ENCODE results near the gene DOLPP1. TPM values are rescaled to one million over a fixed set of nuclear protein-coding genes. Genes with fewer than 3 reads are reported as not detected.

The DOLPP1 gene
- total and polyA plus RNA-seq, 2 experiments from 2014 or later = 11.6 to 12.8 TPM

DNA sequence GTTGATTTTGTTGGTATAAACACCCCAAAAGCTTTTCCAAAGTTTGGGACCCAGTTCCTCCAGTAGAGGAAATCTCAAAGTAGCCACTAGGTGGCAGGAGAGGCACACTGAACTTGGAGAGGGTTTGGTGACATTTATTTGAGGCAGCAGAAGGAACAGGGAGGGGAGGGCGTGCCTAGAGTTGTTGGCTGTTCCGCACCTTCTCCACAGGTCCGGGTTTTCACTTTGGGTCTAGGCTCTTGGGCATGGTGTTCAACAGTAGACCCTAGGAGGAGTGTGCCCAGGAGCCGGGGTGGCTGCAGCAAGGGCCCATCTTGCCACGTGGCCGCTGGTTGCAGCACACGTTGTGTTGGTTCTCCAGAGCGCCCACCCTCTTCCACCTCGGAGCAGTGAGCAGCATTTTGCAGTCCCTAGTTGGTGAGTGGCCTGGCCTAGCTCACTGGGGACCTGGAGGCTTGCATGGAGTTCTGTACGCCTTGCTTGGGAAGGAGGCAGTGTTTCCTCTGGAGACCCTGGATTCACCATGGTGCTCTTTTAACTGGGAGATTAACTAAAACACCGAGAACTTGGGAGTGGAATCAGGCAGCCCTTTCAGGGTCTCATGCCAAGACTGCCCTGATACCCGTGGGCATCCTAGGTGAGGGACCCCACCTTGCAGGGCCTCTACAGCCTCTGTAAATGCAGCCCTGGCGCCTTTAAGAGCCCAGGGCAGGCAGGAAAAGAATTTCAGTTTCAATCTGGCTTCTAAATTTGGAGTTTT is 58.5 kb downstream of the DOLPP1 start:
- peak; percentile 88 for DNase-seq
- H3K36me3 ChIP-seq (ENCODE audit: low read depth) = no peaks in the 10 kb centered on the region
- no peaks in the 10 kb centered on the region for H3K27me3 ChIP-seq (replicated peaks; ENCODE audit: insufficient read depth)
- no peaks in the 10 kb centered on the region for H3K9me3 ChIP-seq (ENCODE audit: low read depth)
- in situ Hi-C loops (cut with MboI) = loop anchor here (10.0 kb wide), 1 partner anchor 645 kb away; no protein-coding TSS in a partner anchor
- H3K9me2 ChIP-seq (ENCODE audit: insufficient read depth) = no peaks in the 10 kb centered on the region
- WGBS, 2 experiments (ENCODE audit: low coverage in 1 of 2, low lambda C conversion rate in 2 of 2, missing lambda C conversion rate in 2 of 2) = 0 to 1% methylated on average over 13 of the region's 13 CpGs
- peaks cover 26% of the 10 kb centered on the region for H3K79me2 ChIP-seq (ENCODE audit: insufficient read depth)
- peaks cover 55% of the 10 kb centered on the region for H3K4me1 ChIP-seq (ENCODE audit: insufficient read depth)
- peak overlapping the region; percentile 66 for H2AFZ ChIP-seq
- peaks cover 24% of the 10 kb centered on the region for H3F3A ChIP-seq (ENCODE audit: insufficient read depth)
- peak overlapping the region; percentile 69 for H3K4me3 ChIP-seq
- peak overlapping the region; percentile 91 for H3K9ac ChIP-seq
- peak overlapping the region; percentile 100 for H3K27ac ChIP-seq
- H4K20me1 ChIP-seq (ENCODE audit: insufficient read depth) = no peaks in the 10 kb centered on the region
- TF ChIP-seq EZH2phosphoT487 (IDR thresholded peaks at IDR 0.05; ENCODE audit: insufficient read depth, low read depth) (no peak), EZH2 (IDR thresholded peaks at IDR 0.05; ENCODE audit: insufficient read depth, poor library complexity, severe bottlenecking) (no peak)
- H3K4me2 ChIP-seq (ENCODE audit: unreplicated experiment) = peak overlapping the region; percentile 97

DNA sequence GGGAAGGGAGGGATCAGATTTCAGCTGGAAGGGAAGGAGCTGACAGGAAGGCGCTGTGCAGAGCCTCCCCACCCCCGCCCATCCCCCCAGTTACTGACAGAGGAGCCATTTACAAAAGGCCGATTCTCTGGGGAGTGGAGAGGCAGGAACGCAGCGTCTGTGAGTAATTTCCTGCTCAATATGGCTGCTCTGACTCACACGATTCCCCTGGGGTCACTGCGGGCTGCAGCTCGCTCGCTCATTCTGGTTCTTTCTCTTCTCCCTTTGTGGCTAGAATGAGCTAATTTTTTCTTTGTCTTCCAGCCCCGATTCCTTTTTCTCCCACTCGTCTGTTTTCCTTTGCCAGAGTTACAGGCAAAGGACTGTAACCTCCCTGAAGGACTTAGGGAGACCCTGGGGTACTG is 59.1 kb downstream of the DOLPP1 start:
- Histone ChIP-seq H3K79me2 (ENCODE audit: insufficient read depth) (peaks cover 29% of the 10 kb centered on the region), H3K4me1 (ENCODE audit: insufficient read depth) (peaks cover 56% of the 10 kb centered on the region), H3K9me2 (ENCODE audit: insufficient read depth) (no peaks in the 10 kb centered on the region), H3K27me3 (replicated peaks; ENCODE audit: insufficient read depth) (no peaks in the 10 kb centered on the region), H3K4me3 (peak overlapping the region; percentile 70), H3K9ac (peak overlapping the region; percentile 99), H2AFZ (no peak overlapping the region), H3K36me3 (ENCODE audit: low read depth) (no peaks in the 10 kb centered on the region), H4K20me1 (ENCODE audit: insufficient read depth) (no peaks in the 10 kb centered on the region), H3K4me2 (ENCODE audit: unreplicated experiment) (peak overlapping the region; percentile 92), H3F3A (ENCODE audit: insufficient read depth) (peaks cover 24% of the 10 kb centered on the region), H3K27ac (peak overlapping the region; percentile 100), H3K9me3 (ENCODE audit: low read depth) (no peaks in the 10 kb centered on the region)
- WGBS, 2 experiments (ENCODE audit: low coverage in 1 of 2, low lambda C conversion rate in 2 of 2, missing lambda C conversion rate in 2 of 2) = 0 to 1% methylated on average over 11 of the region's 11 CpGs
- DNase-seq = peak; percentile 100
- in situ Hi-C loops (cut with MboI) = loop anchor here (10.0 kb wide), 1 partner anchor 645 kb away; no protein-coding TSS in a partner anchor
- no peak for TF ChIP-seq EZH2phosphoT487 (IDR thresholded peaks at IDR 0.05; ENCODE audit: insufficient read depth, low read depth)
- TF ChIP-seq EZH2 (IDR thresholded peaks at IDR 0.05; ENCODE audit: insufficient read depth, poor library complexity, severe bottlenecking) = no peak

Other genes starting within 250 kb of the DOLPP1 start
- 5.1 and 5.8 TPM in 2 replicates for gene KYAT1, start 199.2 kb upstream of the DOLPP1 start, total RNA-seq (2014; rRNA removed; shearing (Covaris generic))
- 4.4 and 5.5 TPM in 2 replicates for gene KYAT1, start 199.2 kb upstream of the DOLPP1 start, polyA plus RNA-seq (2016; fragmentation: Nextera tagmentation; extraction: Ambion mirVana)
- gene LRRC8A, start 199.0 kb upstream of the DOLPP1 start, total RNA-seq (2014; rRNA removed; shearing (Covaris generic)) = 35.2 and 37.9 TPM in 2 replicates
- 35.6 and 36.5 TPM in 2 replicates for gene LRRC8A, start 199.0 kb upstream of the DOLPP1 start, polyA plus RNA-seq (2016; fragmentation: Nextera tagmentation; extraction: Ambion mirVana)
- 4.4 and 4.7 TPM in 2 replicates for gene PHYHD1, start 160.1 kb upstream of the DOLPP1 start, total RNA-seq (2014; rRNA removed; shearing (Covaris generic))
- gene PHYHD1, start 160.1 kb upstream of the DOLPP1 start, polyA plus RNA-seq (2016; fragmentation: Nextera tagmentation; extraction: Ambion mirVana) = 7.4 and 8.6 TPM in 2 replicates
- gene DOLK, start 133.5 kb upstream of the DOLPP1 start, total RNA-seq (2014; rRNA removed; shearing (Covaris generic)) = 31.1 and 36.1 TPM in 2 replicates
- gene DOLK, start 133.5 kb upstream of the DOLPP1 start, polyA plus RNA-seq (2016; fragmentation: Nextera tagmentation; extraction: Ambion mirVana) = 29.6 and 31.7 TPM in 2 replicates
- gene NUP188, start 133.4 kb upstream of the DOLPP1 start, total RNA-seq (2014; rRNA removed; shearing (Covaris generic)) = 45.9 and 57.0 TPM in 2 replicates
- gene NUP188, start 133.4 kb upstream of the DOLPP1 start, polyA plus RNA-seq (2016; fragmentation: Nextera tagmentation; extraction: Ambion mirVana) = 24.9 and 25.7 TPM in 2 replicates
- 57.3 and 84.9 TPM in 2 replicates for gene SH3GLB2, start 52.8 kb upstream of the DOLPP1 start, total RNA-seq (2014; rRNA removed; shearing (Covaris generic))
- 27.7 and 30.9 TPM in 2 replicates for gene SH3GLB2, start 52.8 kb upstream of the DOLPP1 start, polyA plus RNA-seq (2016; fragmentation: Nextera tagmentation; extraction: Ambion mirVana)
- 31.6 and 35.1 TPM in 2 replicates for gene MIGA2, start 44.5 kb upstream of the DOLPP1 start, total RNA-seq (2014; rRNA removed; shearing (Covaris generic))
- 10.7 and 12.4 TPM in 2 replicates for gene MIGA2, start 44.5 kb upstream of the DOLPP1 start, polyA plus RNA-seq (2016; fragmentation: Nextera tagmentation; extraction: Ambion mirVana)
- 51.5 and 55.4 TPM in 2 replicates for gene CRAT, start 29.7 kb downstream of the DOLPP1 start, total RNA-seq (2014; rRNA removed; shearing (Covaris generic))
- 61.4 and 66.0 TPM in 2 replicates for gene CRAT, start 29.7 kb downstream of the DOLPP1 start, polyA plus RNA-seq (2016; fragmentation: Nextera tagmentation; extraction: Ambion mirVana)
- 96.9 and 113 TPM in 2 replicates for gene PTPA, start 30.3 kb downstream of the DOLPP1 start, total RNA-seq (2014; rRNA removed; shearing (Covaris generic))
- gene PTPA, start 30.3 kb downstream of the DOLPP1 start, polyA plus RNA-seq (2016; fragmentation: Nextera tagmentation; extraction: Ambion mirVana) = 59.9 and 60.8 TPM in 2 replicates
- 69.4 and 81.7 TPM in 2 replicates for gene IER5L, start 97.2 kb downstream of the DOLPP1 start, total RNA-seq (2014; rRNA removed; shearing (Covaris generic))
- 4.0 and 4.3 TPM in 2 replicates for gene IER5L, start 97.2 kb downstream of the DOLPP1 start, polyA plus RNA-seq (2016; fragmentation: Nextera tagmentation; extraction: Ambion mirVana)

Data from GM23248 (cell line).